Measurements from ENCODE around the gene ZNF562.

Gene ZNF562

DNA sequence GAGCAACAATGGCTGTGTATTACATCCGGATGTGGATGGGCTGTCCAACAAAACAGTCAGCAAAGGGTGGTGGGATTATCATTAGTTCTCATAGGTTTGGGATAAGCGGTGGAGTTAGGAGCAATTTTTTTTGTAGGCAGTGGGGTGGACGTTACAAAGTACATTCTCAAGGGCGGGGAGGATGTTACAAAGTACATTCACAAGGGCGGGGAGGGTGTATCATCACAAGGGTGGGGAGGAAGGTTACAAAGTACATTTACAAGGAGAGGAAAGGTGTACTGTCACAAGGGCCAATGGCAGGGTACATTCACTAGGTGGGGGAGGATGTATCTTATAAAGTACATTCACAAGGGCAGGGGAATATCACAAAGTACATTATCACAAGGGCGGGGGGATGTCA lies 33.1 kb downstream of the ZNF562 start:
- DNase-seq = no peak

DNA sequence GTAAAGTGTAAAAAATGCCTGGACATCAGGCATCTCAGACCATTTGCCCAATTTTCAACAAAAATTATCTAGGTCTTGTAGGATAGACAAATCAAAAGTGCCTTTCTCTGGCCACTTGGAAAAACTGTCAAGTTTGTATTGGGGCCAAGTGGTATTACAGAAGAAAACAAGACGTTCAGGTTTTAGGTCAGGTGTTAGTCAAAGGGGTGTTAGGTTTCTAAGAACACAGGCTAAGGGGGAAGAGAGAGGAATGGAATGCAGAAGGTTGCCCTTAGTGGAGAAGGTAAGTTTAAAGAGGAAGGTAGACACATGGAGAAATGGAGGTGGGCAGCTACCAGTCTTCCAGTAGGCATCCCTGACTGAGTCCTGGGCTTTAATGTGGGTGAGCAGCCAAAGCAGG lies 33.9 kb downstream of the ZNF562 start:
- DNase-seq = no peak

DNA sequence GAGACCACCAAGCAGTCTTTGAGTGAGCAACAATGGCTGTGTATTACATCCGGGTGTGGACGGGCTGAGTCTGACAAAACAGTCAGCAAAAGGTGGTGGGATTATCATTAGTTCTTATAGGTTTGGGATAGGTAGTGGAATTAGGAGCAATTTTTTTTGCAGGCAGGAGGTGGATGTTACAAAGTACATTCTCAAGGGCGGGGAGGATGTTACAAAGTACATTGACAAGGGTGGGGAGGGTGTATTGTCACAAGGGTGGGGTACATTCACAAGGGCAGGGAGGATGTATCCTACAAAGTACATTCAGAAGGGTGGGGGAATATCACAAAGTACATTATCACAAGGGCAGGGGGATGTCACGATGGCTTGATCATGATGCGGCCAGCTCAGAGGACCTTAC lies 38.9 kb downstream of the ZNF562 start:
- no peak for DNase-seq

DNA sequence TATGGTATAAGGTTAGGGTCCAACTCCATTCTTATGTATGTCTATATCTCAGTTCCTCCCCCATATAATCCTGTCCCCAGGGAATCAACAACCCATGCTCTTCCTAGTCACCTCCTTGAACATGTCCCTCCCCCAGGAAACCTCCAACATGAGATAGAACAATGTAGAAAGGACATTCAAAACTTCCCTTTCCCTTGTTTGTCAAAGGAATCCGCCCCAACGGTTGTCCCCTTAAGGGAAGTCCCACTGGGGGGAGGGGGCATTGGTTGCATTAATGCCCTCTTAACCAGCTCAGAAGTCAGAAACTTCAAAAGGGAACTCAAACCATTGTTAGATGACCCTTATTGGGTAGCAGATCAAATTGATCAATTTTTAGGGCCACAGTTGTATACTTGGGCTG lies 47.0 kb downstream of the ZNF562 start:
- no peak for DNase-seq

DNA sequence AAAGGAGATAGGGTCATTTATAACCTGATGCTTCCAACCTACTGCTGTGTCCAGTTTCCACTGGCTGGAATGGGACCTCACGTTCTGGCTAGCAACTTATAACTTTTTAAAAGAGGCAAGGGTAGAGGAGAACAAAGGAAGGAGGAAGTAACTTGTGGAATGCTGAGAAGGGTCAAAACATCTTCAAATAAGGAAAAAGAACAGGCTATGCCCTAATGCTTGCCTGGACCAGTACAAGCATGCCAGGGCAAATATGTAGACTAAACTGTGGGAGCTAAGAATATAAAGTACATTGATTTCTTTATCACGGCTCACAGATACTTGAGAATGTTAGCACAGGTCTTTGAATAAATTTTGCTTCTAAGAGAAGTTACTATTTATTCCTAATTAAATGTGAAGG lies 52.4 kb downstream of the ZNF562 start:
- DNase-seq = no peak

DNA sequence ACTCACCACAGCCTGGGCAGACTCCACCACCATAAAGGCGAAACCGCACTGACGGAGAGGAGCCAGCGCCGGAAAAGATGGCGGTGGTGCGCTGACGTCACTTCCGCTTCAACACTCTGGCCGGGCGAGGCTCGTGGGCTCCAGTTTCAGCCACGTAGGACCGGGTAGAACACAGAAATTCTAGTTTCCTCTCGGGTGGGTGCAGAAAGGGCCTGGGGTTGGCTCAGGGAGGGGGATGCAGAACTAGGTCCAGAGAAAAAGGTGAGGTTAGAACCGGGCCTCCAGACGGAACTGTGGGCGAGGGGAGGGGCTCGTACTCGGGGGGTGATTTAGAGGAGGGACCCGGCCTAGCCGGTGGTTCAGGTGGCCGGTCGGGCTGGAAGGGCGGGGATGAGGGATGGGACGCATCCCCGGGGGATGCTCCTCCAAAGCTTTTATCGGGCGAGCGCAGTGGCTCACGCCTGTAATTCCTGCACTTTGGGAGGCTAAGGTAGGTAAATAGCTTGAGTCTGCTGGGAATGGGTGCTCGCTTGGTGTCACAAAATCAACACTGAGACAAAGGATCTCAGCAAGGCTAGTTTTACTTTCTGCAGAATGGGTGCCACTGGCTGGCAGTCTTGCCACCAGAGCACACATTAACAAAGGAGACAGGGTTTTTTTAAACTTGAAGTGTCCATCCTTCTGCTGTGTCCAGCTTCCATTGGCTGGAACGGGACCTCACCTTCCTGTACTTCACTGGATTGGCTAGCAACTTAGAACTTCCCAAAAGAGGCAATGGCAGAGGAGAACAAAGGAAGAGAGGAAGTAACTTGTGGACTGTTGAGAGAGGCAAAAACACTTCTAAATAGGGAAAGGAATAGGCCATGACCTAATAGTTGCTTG lies 53.5 kb downstream of the ZNF562 start, which contains the start of gene ZNF561:
Gene ZNF561, minus strand, starts transcription at position 77 of the 882 bp plus-strand sequence. CDS start 1,776 bp downstream, outside the sequence.
- peak; percentile 78 to 84 for DNase-seq

DNA sequence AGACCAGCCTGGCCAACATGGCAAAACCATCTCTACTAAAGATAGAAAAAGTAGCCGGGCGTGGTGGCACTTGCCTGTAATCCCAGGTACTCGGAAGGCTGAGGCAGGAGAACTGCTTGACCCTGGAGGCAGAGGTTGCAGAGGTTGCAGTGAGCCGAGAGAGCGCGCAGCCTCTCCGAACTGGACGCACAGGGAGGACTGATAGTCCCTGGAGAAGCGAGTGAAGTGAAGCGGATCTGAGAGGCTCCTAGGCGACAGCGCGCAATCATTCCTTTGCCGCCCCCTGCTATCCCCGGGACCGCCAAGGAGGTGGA lies 54.1 kb downstream of the ZNF562 start:
- no peak for DNase-seq

DNA sequence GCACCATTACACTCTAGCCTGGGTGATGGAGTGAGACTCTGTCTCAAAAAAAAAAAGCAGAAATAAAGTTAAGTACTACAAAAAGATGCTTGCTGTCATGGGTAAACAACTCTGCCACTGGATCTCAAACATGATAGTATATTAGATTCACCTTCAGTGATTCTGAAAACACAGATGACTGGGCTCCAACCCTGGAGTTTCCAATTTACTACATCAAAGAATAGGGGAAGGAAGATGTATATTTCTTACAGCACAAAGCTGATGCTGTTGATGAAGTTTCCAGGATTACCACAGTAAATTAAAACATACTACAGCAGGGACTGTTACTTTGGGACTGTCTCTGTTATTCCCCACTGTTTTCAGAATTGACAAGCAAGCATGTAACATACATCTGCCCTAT lies 59.1 kb downstream of the ZNF562 start:
- no peak for DNase-seq

DNA sequence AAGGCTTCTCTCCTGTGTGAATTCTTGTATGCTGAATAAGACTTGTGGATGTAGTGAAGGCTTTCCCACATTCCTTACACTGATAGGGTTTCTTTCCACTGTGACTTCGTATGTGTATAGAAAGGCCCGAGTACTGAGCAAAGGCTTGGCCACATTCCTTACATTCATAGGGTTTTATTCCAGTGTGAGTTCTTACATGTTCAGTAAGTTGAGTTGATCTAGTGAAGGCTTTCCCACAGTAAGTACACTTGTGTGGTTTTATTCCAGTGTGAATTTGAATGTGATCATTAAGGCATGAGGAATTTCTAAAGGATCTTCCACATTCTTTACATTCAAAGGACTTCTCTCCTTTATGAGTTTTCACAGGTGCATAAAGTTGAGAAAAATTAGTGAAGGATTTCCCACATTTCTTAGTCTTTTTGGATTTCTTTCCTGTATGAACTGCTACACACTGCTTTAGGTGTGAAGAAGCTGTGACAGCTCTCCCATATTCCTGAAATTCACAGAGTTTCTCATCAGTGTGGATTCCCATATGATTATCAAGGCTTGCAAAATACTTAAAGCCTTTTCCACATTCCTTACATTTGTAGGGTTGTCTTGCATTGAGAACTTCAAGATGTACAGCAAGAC lies 64.3 kb downstream of the ZNF562 start:
- DNase-seq = no peak

DNA sequence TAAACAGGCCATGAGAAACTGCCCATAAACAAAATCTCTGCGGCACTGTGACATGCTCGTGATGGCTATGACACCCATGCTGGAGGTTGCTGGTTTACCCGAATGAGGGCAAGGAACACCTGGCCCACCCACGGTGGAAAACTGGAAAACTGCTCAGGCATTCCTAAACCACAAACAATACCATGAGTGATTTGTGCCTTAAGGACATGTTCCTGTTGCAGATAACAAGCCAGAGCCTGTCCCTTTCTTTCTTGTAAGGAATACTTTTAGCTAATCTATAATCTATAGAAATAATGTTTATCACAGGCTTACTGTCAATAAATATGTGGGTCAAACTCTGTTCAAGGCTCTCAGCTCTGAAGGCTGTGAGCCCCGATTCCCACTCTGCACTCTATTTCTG lies 66.0 kb downstream of the ZNF562 start:
- no peak for DNase-seq

DNA sequence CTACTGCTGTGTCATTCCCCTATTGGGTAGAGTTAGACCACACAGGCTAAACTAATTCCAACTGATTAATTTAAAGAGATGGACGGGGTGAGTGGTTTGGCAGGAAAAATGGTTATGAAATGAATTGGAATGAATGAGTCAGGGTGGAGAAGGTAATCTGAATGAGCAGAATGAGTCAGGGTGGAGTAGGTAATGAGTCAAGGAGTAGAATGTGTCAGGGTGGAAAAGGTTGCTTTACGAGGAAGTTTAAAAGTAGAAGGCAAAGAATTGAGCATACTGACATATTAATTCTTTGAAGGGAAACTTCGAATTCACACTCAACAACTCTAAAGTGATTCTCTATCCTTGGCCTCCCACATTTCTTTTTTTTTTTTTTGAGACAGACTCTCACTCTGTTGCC lies 77.9 kb downstream of the ZNF562 start:
- DNase-seq = no peak
